Parathyroid adenoma (tissue), 2 donors: ENCODE measurements around the gene ARMC9.

Experiments used
- H2AFZ ChIP-seq: fragments of 300-600 bp; sonication (generic); one replicate; pipeline ENCODE4 v1.7.0; 2017; ENCODE audit warnings: antibody characterized with exemption, mild to moderate bottlenecking
- H3K27ac ChIP-seq: fragments of 300-600 bp; sonication (generic); one replicate; pipeline ENCODE4 v1.7.0; 2017
- H3K27me3 ChIP-seq: fragments of 300-600 bp; sonication (generic); one replicate; pipeline ENCODE4 v1.7.0; 2017; ENCODE audit warnings: low read length; ENCODE audit not compliant: control insufficient read depth, insufficient read depth
- H3K36me3 ChIP-seq: fragments of 300-600 bp; sonication (generic); one replicate; pipeline ENCODE4 v1.7.0; 2017; ENCODE audit warnings: low read length; ENCODE audit not compliant: control insufficient read depth, insufficient read depth
- H3K4me1 ChIP-seq: fragments of 300-600 bp; sonication (generic); one replicate; pipeline ENCODE4 v1.7.0; 2017; ENCODE audit warnings: control low read depth
- H3K4me2 ChIP-seq: fragments of 300-600 bp; sonication (generic); one replicate; pipeline ENCODE4 v1.7.0; 2017; ENCODE audit warnings: low read length
- H3K4me3 ChIP-seq: fragments of 300-600 bp; sonication (generic); one replicate; pipeline ENCODE4 v1.7.0; 2017; ENCODE audit warnings: low read depth, low read length
- H3K79me2 ChIP-seq: fragments of 300-600 bp; sonication (generic); one replicate; pipeline ENCODE4 v1.7.0; 2017; ENCODE audit warnings: control low read depth
- H3K9ac ChIP-seq: fragments of 300-600 bp; sonication (generic); one replicate; pipeline ENCODE4 v1.7.0; 2017; ENCODE audit warnings: mild to moderate bottlenecking
- H3K9me3 ChIP-seq: fragments of 300-600 bp; sonication (generic); one replicate; pipeline ENCODE4 v1.7.0; 2017; ENCODE audit warnings: low read length; ENCODE audit not compliant: control insufficient read depth
- TF ChIP-seq, protein P1 (sequence below): fragments of 300-600 bp; sonication (generic); IDR thresholded peaks from one replicate; pipeline ENCODE4 v1.7.0; 2017; ENCODE audit warnings: antibody characterized with exemption, mild to moderate bottlenecking
- donor health status: primary hyperparathyroidism.

ARMC9 gene

DNA sequence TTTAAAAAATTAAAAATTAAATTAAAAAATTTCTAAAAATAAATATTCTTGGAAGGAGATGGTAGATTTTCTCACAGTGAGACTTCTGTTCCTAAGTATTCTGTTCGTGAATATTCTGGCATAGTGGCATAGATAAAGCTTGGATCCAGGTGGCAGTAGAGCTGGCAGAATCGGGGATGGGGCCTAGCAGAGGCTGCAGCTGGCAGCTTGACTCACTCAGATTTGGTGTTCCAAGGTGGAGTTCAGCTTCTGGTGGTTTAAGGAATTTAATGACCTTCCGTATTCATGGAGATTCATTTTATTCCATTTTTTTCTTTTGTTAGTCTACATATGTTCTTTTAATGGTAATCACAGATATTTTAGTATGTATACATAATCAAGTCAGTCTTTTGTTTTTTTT, 19.9 kb downstream of the ARMC9 start:
- H3K79me2 ChIP-seq, result no peaks in the 10 kb centered on the region
- H3K4me2 ChIP-seq, result no peak overlapping the region
- no peaks in the 10 kb centered on the region for H3K9me3 ChIP-seq
- no peaks in the 10 kb centered on the region for H3K4me1 ChIP-seq
- no peak overlapping the region for H3K9ac ChIP-seq
- no peak overlapping the region for H2AFZ ChIP-seq
- no peak overlapping the region for H3K4me3 ChIP-seq
- no peaks in the 10 kb centered on the region for H3K27me3 ChIP-seq
- H3K27ac ChIP-seq, result no peak overlapping the region
- TF ChIP-seq, protein P1, sequence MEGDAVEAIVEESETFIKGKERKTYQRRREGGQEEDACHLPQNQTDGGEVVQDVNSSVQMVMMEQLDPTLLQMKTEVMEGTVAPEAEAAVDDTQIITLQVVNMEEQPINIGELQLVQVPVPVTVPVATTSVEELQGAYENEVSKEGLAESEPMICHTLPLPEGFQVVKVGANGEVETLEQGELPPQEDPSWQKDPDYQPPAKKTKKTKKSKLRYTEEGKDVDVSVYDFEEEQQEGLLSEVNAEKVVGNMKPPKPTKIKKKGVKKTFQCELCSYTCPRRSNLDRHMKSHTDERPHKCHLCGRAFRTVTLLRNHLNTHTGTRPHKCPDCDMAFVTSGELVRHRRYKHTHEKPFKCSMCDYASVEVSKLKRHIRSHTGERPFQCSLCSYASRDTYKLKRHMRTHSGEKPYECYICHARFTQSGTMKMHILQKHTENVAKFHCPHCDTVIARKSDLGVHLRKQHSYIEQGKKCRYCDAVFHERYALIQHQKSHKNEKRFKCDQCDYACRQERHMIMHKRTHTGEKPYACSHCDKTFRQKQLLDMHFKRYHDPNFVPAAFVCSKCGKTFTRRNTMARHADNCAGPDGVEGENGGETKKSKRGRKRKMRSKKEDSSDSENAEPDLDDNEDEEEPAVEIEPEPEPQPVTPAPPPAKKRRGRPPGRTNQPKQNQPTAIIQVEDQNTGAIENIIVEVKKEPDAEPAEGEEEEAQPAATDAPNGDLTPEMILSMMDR, result no peak
- no peaks in the 10 kb centered on the region for H3K36me3 ChIP-seq

DNA sequence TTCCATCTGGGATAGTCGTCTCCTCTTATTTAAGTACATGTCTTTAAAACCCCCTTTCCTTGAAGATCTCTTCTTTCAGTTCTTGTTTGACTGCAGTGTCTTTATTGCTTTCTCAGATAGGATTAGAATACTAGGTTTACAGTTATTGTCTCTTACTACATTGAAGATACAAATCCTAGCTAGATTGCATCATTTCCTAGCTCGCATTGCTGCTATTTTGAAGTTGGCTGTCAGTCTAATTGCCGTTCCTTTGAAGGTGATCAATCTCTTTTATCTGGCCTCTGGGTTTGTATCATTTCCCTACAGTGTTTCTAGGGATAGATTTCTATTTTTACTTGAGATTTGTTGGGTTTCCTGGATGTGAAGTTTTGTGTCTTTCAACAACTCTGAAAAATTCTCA, 20.9 kb downstream of the ARMC9 start:
- no peak overlapping the region for H3K27ac ChIP-seq
- no peaks in the 10 kb centered on the region for H3K9me3 ChIP-seq
- no peak overlapping the region for H3K4me2 ChIP-seq
- no peaks in the 10 kb centered on the region for H3K4me1 ChIP-seq
- H3K9ac ChIP-seq, result no peak overlapping the region
- no peak overlapping the region for H2AFZ ChIP-seq
- no peaks in the 10 kb centered on the region for H3K27me3 ChIP-seq
- H3K4me3 ChIP-seq, result no peak overlapping the region
- H3K36me3 ChIP-seq, result no peaks in the 10 kb centered on the region
- TF ChIP-seq, protein P1, result no peak
- H3K79me2 ChIP-seq, result no peaks in the 10 kb centered on the region

DNA sequence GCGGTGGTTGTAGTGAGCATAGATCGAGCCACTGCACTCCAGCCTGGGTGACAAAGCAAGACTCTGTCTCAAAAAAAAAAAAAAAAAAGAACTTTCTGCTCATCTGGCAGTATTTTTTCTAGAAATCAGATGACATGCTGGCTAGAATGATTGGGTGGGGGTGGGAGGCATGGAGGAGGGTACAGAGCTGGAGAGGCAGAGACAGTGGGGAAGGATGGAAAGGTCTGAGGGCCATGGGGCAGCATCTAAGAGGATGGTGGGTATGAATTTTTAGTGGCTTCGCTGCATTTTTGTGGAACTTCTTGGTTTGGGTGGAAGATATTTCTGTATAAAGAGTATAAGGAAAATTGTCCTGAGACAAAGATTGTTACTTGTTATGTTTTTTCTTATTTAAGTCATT, 23.3 kb downstream of the ARMC9 start:
- no peak overlapping the region for H3K4me3 ChIP-seq
- H3K36me3 ChIP-seq, result no peaks in the 10 kb centered on the region
- no peak overlapping the region for H3K27ac ChIP-seq
- no peak overlapping the region for H2AFZ ChIP-seq
- no peaks in the 10 kb centered on the region for H3K79me2 ChIP-seq
- no peaks in the 10 kb centered on the region for H3K27me3 ChIP-seq
- TF ChIP-seq, protein P1, result no peak
- no peaks in the 10 kb centered on the region for H3K9me3 ChIP-seq
- no peak overlapping the region for H3K9ac ChIP-seq
- H3K4me2 ChIP-seq, result no peak overlapping the region
- no peaks in the 10 kb centered on the region for H3K4me1 ChIP-seq

DNA sequence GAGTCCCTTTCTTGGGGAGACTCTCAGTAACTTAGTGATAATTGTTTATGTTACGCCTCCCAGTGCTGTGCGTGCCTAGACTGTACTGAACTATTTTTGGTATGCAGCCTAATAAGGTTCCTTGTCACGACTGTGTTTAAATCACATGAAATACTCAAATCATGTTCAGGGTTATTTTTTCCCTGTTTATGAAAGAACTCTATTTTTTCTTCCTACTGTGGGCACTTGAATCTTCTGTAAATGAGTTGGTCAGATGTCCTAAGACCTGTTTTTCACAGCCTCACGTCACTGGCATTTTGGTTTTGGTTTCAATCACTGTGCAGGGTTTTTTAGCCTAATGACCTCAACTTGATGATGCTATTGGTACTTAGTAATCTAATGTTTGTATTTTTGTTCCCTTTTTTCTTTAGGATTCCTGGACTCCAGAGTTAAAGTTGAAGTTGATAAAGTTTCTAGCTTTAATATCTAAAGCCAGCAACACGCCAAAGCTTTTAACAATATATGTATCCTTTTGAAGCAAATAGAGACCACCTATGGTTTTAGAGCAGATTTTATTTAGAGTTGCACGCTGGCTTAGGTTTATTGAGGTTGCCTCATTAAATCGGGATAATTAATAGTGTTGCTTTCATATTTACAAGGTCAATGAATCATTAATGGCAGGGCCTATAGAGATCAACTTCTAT, 24.0 kb downstream of the ARMC9 start:
- no peaks in the 10 kb centered on the region for H3K36me3 ChIP-seq
- no peak overlapping the region for H3K27ac ChIP-seq
- H3K4me1 ChIP-seq, result no peaks in the 10 kb centered on the region
- no peaks in the 10 kb centered on the region for H3K79me2 ChIP-seq
- TF ChIP-seq, protein P1, result no peak
- no peak overlapping the region for H2AFZ ChIP-seq
- H3K9me3 ChIP-seq, result no peaks in the 10 kb centered on the region
- H3K4me2 ChIP-seq, result no peak overlapping the region
- H3K4me3 ChIP-seq, result no peak overlapping the region
- no peaks in the 10 kb centered on the region for H3K27me3 ChIP-seq
- H3K9ac ChIP-seq, result no peak overlapping the region

DNA sequence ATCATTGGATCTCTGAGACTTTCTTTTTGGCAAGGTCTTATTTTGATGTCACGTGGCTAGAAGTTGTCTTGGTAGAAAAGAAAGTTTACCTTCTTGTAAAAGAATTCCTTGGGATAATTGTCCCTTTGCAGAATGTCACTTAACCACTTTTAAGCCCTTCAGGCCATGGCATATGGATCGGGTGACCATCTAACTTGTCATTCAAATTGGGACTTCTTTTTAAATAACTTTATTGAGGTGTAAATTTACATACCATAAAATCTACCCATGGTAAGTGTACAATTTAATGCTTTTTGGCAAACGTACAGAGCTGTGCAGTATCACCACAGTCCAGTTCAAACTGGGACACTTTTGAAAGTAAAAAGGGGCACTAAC, 24.6 kb downstream of the ARMC9 start:
- H3K27ac ChIP-seq, result no peak overlapping the region
- H3K79me2 ChIP-seq, result no peaks in the 10 kb centered on the region

More for the DNA sequence above, 24.6 kb downstream of the ARMC9 start:
- no peak overlapping the region for H2AFZ ChIP-seq
- H3K9ac ChIP-seq, result no peak overlapping the region
- no peaks in the 10 kb centered on the region for H3K4me1 ChIP-seq
- H3K4me3 ChIP-seq, result no peak overlapping the region
- H3K27me3 ChIP-seq, result no peaks in the 10 kb centered on the region
- TF ChIP-seq, protein P1, result no peak
- H3K9me3 ChIP-seq, result no peaks in the 10 kb centered on the region
- H3K36me3 ChIP-seq, result no peaks in the 10 kb centered on the region
- H3K4me2 ChIP-seq, result no peak overlapping the region
